NCI-H187 treated with DMSO at 0.1 percent for 48 hours (cell line): Measurements from ENCODE around the gene LPAR6.

Experiments used
- DNase-seq: peaks from one replicate; lab custom pipeline; 2025; lab: John Stamatoyannopoulos, UW

LPAR6 gene

GRCh38 chr13:48369988-48370387, 42.9 kb downstream of the LPAR6 start:
- no peak for DNase-seq
